Pulmonary artery endothelial cell (primary cell): ENCODE data around the gene DICER1. TPM values are rescaled to one million over a fixed set of nuclear protein-coding genes. Genes with fewer than 3 reads are reported as not detected.

Source experiments
- DNase-seq: peaks from one replicate; pipeline ENCODE4 v3.0.0-alpha.2; 2011; ENCODE audit warnings: low read depth, low spot score
- total RNA-seq: library from RNA; depleted of rRNA; stranded (reverse); fragments of >200 nt; gene quantifications from 2 replicates; pipeline ENCODE4 v1.2.3, GENCODE V29; 2014

DICER1 gene
- total RNA-seq, 1 donor from 2014 or later: 24.9 TPM

GRCh38 chr14:95125221-95125620 lies 32.1 kb downstream of the DICER1 start:
- DNase-seq: no peak

DNA sequence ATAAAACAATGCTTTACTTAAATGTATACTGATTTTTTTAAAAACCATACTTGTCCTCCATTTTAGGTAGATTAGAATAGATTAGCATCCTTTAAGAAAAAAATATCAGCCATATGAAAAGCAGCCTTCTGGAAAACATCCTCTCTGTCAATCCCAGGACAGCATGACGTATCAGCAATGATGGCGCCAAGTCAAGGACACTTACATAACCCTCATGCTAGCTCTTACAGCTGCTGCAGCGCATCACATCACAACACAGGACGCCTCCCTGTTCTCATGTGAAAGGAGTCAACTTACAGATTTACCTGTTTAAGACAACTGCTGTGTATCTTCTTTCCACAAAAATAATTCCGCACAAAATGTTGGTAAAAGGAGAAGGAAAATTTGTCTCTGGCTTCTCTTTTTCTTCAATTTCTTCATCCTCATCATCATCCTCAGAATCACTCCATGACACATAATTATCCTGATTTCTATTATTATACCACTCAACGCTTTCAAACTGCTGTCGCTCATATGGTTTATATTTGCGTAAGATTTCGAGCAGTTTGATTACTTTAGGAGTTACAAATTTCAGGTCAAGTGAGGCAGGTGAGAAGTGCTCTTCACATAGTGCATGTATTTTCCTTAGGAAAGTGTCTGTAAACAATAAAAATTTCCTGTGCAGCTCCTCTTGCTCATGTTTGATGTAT lies 33.3 kb downstream of the DICER1 start:
- no peak for DNase-seq

- no peak for DNase-seq
Measured at GRCh38 chr14:95122621-95122945, 34.7 kb downstream of the DICER1 start.

DNA sequence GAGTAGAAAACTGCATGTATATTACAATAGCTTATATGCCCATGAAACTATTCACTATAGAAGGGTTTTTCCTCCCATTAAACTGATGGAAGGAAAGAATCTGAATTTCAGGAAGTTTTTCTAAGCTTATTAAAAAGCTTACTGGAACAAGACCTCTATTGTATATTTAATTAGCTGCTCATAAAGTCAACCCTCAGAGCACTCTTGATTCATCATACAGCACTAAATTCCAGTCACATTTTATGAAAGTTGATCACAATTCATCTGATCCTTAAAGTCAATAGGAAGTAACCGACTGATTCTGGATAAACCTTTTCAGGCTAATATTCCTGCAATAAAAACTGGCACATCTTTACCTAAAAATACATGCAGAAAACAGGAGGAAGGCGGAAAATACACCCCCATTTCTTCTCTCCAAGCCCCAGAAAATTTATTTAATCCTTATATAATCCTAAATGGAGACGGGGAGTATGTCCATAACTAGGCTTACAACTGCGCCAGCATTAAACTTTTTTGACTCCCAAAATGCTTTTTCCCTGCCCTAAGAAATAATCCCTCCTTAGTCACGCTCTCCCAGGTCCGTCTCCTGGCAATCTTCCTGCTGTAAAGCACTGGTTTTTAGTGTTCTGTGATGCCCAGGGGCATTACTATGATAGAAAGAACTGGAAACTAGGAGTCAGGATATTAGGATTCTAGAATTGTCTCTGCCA lies 35.3 kb downstream of the DICER1 start:
- no peak for DNase-seq

- DNase-seq: no peak
Measured at GRCh38 chr14:95119336-95119735, 38.0 kb downstream of the DICER1 start.

GRCh38 chr14:95117937-95118721 lies 39.2 kb downstream of the DICER1 start:
- DNase-seq: no peak

GRCh38 chr14:95113476-95113875 lies 43.9 kb downstream of the DICER1 start:
- DNase-seq: no peak

DNA sequence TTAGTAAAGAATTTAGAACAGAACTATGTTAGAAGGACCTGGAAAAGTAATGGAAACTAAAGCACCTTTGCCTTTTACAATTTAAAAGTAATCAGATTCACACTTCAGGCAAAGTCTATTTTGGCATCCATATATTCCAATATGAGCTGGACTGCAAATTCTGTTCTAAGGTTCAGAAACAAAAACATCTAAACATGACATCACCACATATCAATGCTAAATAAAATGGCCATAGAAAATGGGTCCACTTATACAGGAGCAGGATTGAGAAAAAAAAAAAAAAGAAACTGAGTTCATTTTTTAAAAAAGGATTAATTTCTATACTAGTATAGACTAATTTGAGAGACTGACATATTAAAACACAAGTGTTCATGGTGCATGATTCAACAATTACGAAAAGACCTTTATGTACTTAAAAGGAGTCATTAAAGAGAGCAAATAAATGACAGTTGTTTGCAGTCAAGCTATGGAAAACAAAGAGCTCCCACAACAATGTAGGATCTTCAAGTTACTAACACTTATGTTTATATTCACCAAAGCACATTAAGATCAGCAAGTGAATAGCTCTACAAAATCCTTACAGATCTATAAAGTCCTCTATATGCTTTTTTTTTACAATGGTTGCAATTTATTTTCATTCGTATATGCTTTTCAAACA lies 45.7 kb downstream of the DICER1 start:
- DNase-seq: no peak

- no peak for DNase-seq
Measured at GRCh38 chr14:95110178-95110577, 47.2 kb downstream of the DICER1 start.

GRCh38 chr14:95107711-95108110 lies 49.6 kb downstream of the DICER1 start:
- DNase-seq: no peak

DNA sequence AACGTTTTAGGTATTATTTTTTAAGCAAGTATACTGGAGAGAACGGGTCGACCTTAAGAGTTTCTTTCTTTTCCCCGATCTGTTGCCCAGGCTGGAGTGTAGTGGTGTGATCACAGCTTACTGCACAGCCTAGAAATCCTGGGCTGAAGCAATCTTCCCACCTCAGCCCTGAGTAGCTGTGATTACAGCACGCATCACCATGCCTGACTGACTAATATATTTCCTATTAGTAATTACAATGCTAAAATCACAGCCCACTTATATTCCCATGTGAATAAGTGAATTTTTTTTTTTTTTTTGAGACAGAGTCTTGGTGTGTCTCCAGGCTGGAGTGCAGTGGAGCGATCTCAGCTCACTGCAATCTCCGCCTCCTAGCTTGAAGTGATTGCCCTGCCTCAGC lies 50.4 kb downstream of the DICER1 start:
- DNase-seq: no peak

DNA sequence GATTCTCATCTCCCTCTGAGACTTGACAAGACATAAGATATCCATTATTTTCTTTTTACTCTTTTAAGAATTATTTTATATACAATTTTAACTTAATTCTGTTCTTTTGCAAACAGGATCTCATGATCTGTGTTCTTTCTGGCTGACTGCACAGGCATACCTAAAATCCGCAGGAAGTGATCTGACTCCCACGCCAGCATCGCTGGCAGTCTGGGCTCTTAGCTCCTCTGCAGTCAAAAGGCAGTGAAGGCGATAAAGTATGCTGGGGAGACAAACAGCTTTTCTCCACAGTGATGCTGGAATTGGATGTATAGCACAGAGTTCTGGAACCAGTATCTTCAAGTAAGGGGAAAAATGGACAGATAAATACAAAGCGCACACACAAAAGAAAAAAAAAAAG lies 52.4 kb downstream of the DICER1 start:
- DNase-seq: no peak

- no peak for DNase-seq
Measured at GRCh38 chr14:95102680-95103044, 54.7 kb downstream of the DICER1 start.

DNA sequence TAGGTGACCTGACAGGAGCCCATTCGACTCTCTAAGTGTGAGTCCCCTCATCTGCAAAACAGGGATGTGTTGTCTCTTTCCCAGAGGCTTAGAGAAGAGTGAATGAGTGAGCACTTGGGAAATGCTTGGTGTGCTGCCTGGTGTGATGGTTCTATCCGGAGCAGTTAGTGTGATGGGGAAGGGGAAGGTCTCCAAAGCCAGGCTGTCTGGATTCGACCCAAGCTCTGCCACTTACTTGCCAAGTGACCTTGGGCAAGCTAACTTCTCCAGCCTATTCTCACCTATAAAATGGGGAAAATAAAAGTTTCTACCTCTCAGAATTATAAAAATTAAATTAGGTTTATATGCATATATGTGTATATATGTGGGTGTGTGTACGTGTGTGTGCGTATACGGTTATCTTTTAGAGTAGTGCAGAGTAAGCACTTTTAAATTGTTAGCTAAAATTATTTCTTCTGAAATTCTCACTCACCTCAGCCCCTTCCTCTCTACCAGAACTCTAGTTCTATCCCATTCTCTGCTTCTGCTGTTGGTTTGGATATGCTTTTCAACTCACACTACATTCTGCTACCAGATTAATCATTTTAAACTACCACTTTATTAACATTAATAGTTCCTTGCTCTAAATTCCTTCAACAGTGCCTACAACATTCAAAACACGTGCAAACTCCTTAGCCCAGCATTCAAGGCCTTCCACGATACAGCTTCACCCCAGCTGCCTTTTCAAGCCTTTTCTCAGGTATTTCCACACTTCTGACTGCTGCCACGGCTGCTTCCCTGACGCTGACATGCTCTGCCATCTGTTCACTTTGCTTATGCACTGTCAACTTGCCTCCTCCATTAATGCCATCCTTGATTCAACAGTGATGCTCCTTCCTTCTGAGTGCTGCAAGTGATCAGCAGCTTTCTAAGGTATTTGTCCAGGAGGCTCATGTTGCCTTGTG lies 55.3 kb downstream of the DICER1 start:
- no peak for DNase-seq

DNA sequence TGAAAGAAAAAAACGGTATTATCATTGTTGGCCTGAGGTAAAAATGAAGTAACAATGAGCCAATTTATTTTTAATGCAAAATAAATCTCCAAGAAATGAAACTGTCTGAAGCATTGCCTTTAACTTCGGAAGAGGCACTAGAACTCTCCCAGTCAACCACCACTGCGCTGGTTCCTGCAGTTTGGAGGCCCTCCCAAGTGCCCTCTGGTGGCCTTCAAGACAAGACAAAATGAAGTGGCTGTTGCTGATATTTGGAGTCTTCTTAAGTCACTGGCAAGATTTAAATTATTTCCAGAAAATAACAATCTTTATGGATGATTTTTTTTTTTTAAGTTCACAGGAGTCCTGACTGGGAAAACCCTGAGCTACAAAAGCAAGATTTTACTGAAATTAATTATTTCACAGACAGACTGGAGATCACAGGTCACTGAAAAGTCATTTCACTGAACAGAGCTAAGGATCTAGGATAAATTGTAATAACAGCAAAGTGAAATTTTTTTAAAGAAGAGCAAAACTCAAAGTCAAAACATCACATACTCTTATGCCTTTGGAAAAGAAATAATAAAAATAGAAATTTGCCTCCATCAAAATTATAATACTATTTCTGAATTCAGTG lies 58.2 kb downstream of the DICER1 start:
- DNase-seq: peak; percentile 10

DNA sequence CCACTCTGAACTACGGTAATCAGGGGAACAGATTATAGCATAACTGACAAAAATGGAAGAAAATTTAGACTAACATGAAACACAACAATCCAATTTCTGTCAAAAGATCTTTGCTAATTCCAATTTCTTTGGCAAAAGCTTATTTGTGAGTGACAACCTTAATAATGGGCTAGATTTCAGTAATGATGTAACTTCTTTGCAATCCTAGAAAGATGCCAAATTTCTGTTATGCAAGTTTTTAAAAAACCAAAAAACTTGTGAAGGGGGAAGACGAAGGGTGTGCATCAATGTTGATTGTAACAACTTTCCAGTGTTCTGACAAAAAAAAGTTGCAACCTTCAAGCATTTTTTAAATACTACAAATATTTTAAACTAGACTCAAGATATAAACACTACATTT lies 59.9 kb downstream of the DICER1 start:
- DNase-seq: no peak

DNA sequence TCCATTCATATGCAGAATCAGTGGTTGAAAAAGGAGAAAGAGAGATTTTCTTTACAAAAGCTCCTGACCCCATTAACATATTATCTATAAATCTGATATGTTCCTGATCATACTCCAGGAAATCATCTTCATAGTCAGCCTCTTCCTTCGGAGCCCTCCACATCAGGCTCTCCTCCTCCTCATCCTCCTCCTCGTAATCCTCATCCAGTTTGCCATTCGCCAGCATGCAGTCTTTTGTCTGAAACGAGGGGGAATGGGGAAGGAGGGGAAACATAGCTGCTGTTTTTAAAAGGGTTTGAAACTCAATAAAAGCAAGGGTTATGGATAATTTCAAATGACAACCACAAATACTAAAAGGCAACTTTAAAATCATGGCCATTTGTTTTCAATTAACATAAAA lies 60.9 kb downstream of the DICER1 start:
- DNase-seq: no peak

DNA sequence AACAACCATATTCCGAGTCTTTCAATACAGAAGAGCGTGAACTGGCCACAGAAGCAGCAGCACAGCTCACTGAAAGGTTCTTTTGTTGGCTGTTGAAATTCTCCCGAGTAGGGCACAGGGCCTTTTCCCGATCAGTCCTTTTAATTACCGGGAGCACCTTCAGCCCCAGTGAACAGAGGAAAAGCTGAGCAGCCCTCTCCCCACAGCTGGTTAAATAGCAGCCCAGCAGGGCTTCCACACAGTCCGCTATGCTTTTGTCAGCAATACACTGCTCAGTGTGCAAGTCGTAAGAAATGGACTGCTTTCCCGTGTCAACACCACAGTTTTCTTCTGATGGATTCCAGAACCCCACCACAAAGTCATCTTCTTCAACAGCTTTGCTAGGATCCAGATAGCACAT lies 61.3 kb downstream of the DICER1 start:
- no peak for DNase-seq

DNA sequence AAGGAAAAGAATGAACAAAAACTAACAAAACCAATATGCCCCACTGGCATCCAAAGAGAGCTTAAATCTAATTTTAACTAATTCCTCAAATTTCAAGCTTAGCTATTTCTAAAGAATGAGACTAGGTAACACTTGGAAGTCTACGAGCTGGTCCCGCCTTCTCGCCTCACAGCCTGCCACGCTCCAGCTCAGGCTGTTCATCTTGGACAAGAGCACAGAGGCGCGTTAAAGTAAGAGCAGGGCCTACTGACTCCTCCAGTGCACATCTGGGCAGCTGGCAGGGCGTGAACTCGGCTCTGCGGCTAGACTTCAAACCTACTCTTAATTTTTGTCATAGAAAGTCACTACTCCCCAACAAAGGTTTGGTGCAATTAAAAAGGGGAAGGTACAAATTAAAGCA lies 64.6 kb downstream of the DICER1 start:
- DNase-seq: no peak

GRCh38 chr14:95091581-95091980 lies 65.7 kb downstream of the DICER1 start:
- DNase-seq: no peak

- no peak for DNase-seq
Measured at GRCh38 chr14:95088665-95089064, 68.7 kb downstream of the DICER1 start.
